GM21528 (cell line): ENCODE measurements around the gene TRAF2.

Experiments
- ATAC-seq: cut with Tn5 transposase; IDR thresholded peaks from one replicate; pipeline ENCODE4 v1.9.1; 2021; ENCODE audit warnings: mild to moderate bottlenecking, moderate library complexity; ENCODE audit not compliant: unreplicated experiment, low FRiP score

TRAF2 gene

GRCh38 chr9:136945333-136946227, 59.3 kb downstream of the TRAF2 start:
- ATAC-seq: no peak

- ATAC-seq: no peak
Observed at GRCh38 chr9:136946228-136947027, 60.1 kb downstream of the TRAF2 start.

- no peak for ATAC-seq
Observed at GRCh38 chr9:136947028-136947891, 60.9 kb downstream of the TRAF2 start.

- no peak for ATAC-seq
Observed at GRCh38 chr9:136947955-136948510, 61.7 kb downstream of the TRAF2 start.

GRCh38 chr9:136949239-136949816, 63.0 kb downstream of the TRAF2 start:
- ATAC-seq: no peak

GRCh38 chr9:136949817-136950655, 63.7 kb downstream of the TRAF2 start:
- ATAC-seq: peak; percentile 66

GRCh38 chr9:136950656-136951276, 64.5 kb downstream of the TRAF2 start:
- no peak for ATAC-seq

- ATAC-seq: no peak
Observed at GRCh38 chr9:136951541-136952320, 65.4 kb downstream of the TRAF2 start, which contains the start of gene LCN12. LCN12 (plus strand) TSS chr9:136952273; CDS start chr9:136952328, 55 bp downstream.

GRCh38 chr9:136952321-136952850, 66.1 kb downstream of the TRAF2 start:
- ATAC-seq: no peak

GRCh38 chr9:136952876-136953770, 66.8 kb downstream of the TRAF2 start:
- no peak for ATAC-seq

- ATAC-seq: no peak
Observed at GRCh38 chr9:136953771-136954269, 67.5 kb downstream of the TRAF2 start.

GRCh38 chr9:136954270-136955083, 68.2 kb downstream of the TRAF2 start:
- ATAC-seq: no peak

GRCh38 chr9:136955202-136955942, 69.1 kb downstream of the TRAF2 start:
- ATAC-seq: no peak

GRCh38 chr9:136955943-136956335, 69.6 kb downstream of the TRAF2 start:
- ATAC-seq: no peak

GRCh38 chr9:136956604-136957003, 70.3 kb downstream of the TRAF2 start:
- no peak for ATAC-seq
